GM23338 (cell line): ENCODE data around the gene KIF25.

ENCODE experiments used
- CREB1 ChIP-seq: fragments of 250-450 bp; sonication (Bioruptor Pico); IDR thresholded peaks from 2 replicates; pipeline ENCODE4 v1.5.0; 2020; ENCODE audit warnings: low read depth, mild to moderate bottlenecking, moderate library complexity
- CTCF ChIP-seq, 2 experiments: fragments of 200-600 bp in 1 of 2; sonication (generic) in 1 of 2; conservative IDR thresholded peaks; 2 replicates each; pipeline versions ENCODE4 v1.5.1 to v1.6.1; 2016 to 2017; ENCODE audit warnings: antibody characterized with exemption in 2 of 2, low read depth in 2 of 2, mild to moderate bottlenecking in 2 of 2, moderate library complexity in 1 of 2
- ETS1 ChIP-seq: IDR thresholded peaks from 2 replicates; pipeline ENCODE4 v1.6.1; 2016; ENCODE audit warnings: antibody characterized with exemption
- EZH2 ChIP-seq: fragments of 200-600 bp; sonication (generic); IDR thresholded peaks from one replicate; pipeline ENCODE4 v1.8.0; 2017; ENCODE audit warnings: antibody characterized with exemption, mild to moderate bottlenecking, low read depth; ENCODE audit not compliant: unreplicated experiment
- EZH2phosphoT487 ChIP-seq: fragments of 200-600 bp; sonication (generic); IDR thresholded peaks from one replicate; pipeline ENCODE4 v1.8.1; 2018; ENCODE audit warnings: antibody characterized with exemption; ENCODE audit not compliant: unreplicated experiment
- JUNB ChIP-seq: IDR thresholded peaks from one replicate; pipeline ENCODE4 v1.6.1; 2016; ENCODE audit warnings: antibody characterized with exemption; ENCODE audit not compliant: unreplicated experiment
- POLR2AphosphoS5 ChIP-seq: IDR thresholded peaks from 2 replicates; pipeline ENCODE4 v1.6.1; 2016; ENCODE audit warnings: antibody characterized with exemption, low read depth
- ZNF331 ChIP-seq: fragments of 250-450 bp; sonication (Bioruptor Pico); IDR thresholded peaks from 2 replicates; pipeline ENCODE4 v1.5.0; 2020; ENCODE audit warnings: low read depth, mild to moderate bottlenecking, moderate library complexity
- TF ChIP-seq, protein P1 (sequence below): IDR thresholded peaks from one replicate; pipeline ENCODE4 v1.6.1; 2018; ENCODE audit warnings: antibody characterized with exemption; ENCODE audit not compliant: unreplicated experiment

DNA sequence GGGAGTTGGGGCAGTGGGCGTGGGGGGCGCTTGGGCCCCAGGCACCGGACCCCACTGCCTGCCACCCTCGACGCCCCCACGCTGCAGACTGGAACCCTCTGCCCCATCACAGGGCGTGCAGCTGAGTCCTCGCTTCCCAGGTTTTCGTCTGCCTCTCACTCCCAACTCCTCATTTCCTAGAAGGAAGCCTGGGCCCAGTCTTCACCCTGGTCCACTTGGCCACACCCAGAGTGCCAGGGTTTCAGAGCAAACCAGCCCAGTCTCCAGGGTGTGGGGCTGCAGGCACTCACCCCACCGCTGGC, 51.2 kb downstream of the KIF25 start:
- no peak for TF ChIP-seq CTCF (conservative IDR thresholded peaks at IDR 0.05; ENCODE audit: low read depth in 2 of 2)
- no peak for TF ChIP-seq POLR2AphosphoS5
- no peak for TF ChIP-seq CREB1
- TF ChIP-seq ZNF331 (CRISPR knock-in tag) = no peak
- TF ChIP-seq EZH2 = no peak
- TF ChIP-seq, protein P1, sequence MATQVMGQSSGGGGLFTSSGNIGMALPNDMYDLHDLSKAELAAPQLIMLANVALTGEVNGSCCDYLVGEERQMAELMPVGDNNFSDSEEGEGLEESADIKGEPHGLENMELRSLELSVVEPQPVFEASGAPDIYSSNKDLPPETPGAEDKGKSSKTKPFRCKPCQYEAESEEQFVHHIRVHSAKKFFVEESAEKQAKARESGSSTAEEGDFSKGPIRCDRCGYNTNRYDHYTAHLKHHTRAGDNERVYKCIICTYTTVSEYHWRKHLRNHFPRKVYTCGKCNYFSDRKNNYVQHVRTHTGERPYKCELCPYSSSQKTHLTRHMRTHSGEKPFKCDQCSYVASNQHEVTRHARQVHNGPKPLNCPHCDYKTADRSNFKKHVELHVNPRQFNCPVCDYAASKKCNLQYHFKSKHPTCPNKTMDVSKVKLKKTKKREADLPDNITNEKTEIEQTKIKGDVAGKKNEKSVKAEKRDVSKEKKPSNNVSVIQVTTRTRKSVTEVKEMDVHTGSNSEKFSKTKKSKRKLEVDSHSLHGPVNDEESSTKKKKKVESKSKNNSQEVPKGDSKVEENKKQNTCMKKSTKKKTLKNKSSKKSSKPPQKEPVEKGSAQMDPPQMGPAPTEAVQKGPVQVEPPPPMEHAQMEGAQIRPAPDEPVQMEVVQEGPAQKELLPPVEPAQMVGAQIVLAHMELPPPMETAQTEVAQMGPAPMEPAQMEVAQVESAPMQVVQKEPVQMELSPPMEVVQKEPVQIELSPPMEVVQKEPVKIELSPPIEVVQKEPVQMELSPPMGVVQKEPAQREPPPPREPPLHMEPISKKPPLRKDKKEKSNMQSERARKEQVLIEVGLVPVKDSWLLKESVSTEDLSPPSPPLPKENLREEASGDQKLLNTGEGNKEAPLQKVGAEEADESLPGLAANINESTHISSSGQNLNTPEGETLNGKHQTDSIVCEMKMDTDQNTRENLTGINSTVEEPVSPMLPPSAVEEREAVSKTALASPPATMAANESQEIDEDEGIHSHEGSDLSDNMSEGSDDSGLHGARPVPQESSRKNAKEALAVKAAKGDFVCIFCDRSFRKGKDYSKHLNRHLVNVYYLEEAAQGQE = no peak
- no peak for TF ChIP-seq EZH2phosphoT487
- TF ChIP-seq JUNB = no peak
- TF ChIP-seq ETS1 = no peak
